Measurements from ENCODE around the gene GH1.

GH1 gene

GRCh38 chr17:63960430-63960829 lies 41.8 kb upstream of the GH1 start:
- no peak for TF ChIP-seq CTCF (IDR thresholded peaks at IDR 0.05)
- Mint-ChIP-seq H3K27me3 (ENCODE audit: low read depth, poor library complexity) (peaks cover 28% of the 10 kb centered on the region), H3K9me3 (no peaks in the 10 kb centered on the region), H3K4me1 (peaks cover 20% of the 10 kb centered on the region), H3K36me3 (ENCODE audit: low read depth) (no peaks in the 10 kb centered on the region), H3K4me3 (peak overlapping the region; percentile 30), H3K27ac (no peak overlapping the region)
- DNase-seq, result no peak

- DNase-seq, result no peak
- TF ChIP-seq CTCF (IDR thresholded peaks at IDR 0.05), result no peak
- H3K36me3 Mint-ChIP-seq (ENCODE audit: low read depth), result no peaks in the 10 kb centered on the region
These were observed 41.4 kb upstream of the GH1 start for GRCh38 chr17:63960006-63960405.

GRCh38 chr17:63956296-63956920 lies 37.8 kb upstream of the GH1 start:
- Mint-ChIP-seq H3K36me3 (ENCODE audit: low read depth) (no peaks in the 10 kb centered on the region), H3K4me3 (no peak overlapping the region), H3K27ac (no peak overlapping the region), H3K27me3 (ENCODE audit: low read depth, poor library complexity) (peaks cover 31% of the 10 kb centered on the region), H3K4me1 (peaks cover 11% of the 10 kb centered on the region), H3K9me3 (no peaks in the 10 kb centered on the region)
- no peak for DNase-seq
- TF ChIP-seq CTCF (IDR thresholded peaks at IDR 0.05), result no peak

More at GRCh38 chr17:63960006-63960405, 41.4 kb upstream of the GH1 start:
- H3K9me3 Mint-ChIP-seq, result no peaks in the 10 kb centered on the region
- H3K27me3 Mint-ChIP-seq (ENCODE audit: low read depth, poor library complexity), result peaks cover 28% of the 10 kb centered on the region
- H3K4me1 Mint-ChIP-seq, result peaks cover 20% of the 10 kb centered on the region
- H3K4me3 Mint-ChIP-seq, result no peak overlapping the region
- H3K27ac Mint-ChIP-seq, result no peak overlapping the region

GRCh38 chr17:63955791-63956190 lies 37.2 kb upstream of the GH1 start:
- peaks cover 9% of the 10 kb centered on the region for H3K4me1 Mint-ChIP-seq
- DNase-seq, result no peak
- no peak overlapping the region for H3K4me3 Mint-ChIP-seq
- no peaks in the 10 kb centered on the region for H3K9me3 Mint-ChIP-seq
- no peak overlapping the region for H3K27ac Mint-ChIP-seq
- H3K36me3 Mint-ChIP-seq (ENCODE audit: low read depth), result no peaks in the 10 kb centered on the region
- TF ChIP-seq CTCF (IDR thresholded peaks at IDR 0.05), result no peak
- peaks cover 28% of the 10 kb centered on the region for H3K27me3 Mint-ChIP-seq (ENCODE audit: low read depth, poor library complexity)

- no peaks in the 10 kb centered on the region for H3K9me3 Mint-ChIP-seq
- H3K4me3 Mint-ChIP-seq, result no peak overlapping the region
These were observed 36.6 kb upstream of the GH1 start for GRCh38 chr17:63955232-63955631.

More at GRCh38 chr17:63955232-63955631, 36.6 kb upstream of the GH1 start:
- H3K27me3 Mint-ChIP-seq (ENCODE audit: low read depth, poor library complexity), result peaks cover 22% of the 10 kb centered on the region
- no peaks in the 10 kb centered on the region for H3K36me3 Mint-ChIP-seq (ENCODE audit: low read depth)
- DNase-seq, result no peak
- H3K27ac Mint-ChIP-seq, result no peak overlapping the region
- H3K4me1 Mint-ChIP-seq, result peaks cover 9% of the 10 kb centered on the region
- TF ChIP-seq CTCF (IDR thresholded peaks at IDR 0.05), result no peak
